EL (cell line): ENCODE measurements around the gene SH2D3C.

Experiments used
- DNase-seq: peaks from one replicate; pipeline ENCODE4 v3.0.0-alpha.2; 2016

The SH2D3C gene

GRCh38 chr9:127714951-127715469 lies 63.5 kb downstream of the SH2D3C start:
- peak; percentile 23 for DNase-seq

DNA sequence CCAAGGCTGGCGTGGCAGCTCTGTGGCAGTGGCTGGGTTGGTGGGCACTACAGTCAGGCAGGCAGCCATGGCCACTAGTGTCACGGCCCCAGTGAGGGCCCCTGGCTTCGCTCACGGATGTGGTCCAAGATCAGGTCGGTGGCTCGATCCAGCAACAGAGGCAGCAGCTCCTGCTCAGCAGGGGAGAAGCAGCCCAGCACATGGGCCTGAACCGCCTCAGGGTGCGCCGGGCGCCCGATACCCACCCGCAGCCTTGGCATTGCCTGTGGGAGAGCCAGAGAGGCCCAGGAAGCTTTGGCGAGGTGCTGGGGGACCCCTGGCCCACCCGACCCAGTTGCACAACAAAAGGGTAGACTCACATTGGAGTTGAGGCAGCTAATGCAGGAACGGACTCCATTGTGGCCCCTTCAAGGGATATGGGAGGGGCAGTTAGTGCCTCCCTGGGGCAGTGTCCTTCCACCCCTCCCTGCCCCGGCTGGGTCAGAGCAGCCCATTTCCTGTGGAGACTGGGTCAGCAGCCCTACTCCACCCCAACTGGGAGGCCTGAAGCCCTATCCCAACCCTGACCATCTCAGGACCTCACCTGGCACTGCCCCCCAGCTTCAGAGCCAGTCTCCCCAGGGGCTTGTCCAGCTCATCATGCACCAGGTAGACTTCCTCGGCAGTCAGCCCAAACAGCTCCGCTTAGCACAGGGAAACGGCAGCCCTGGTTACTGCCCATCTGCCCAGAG lies 64.3 kb downstream of the SH2D3C start:
- DNase-seq = no peak

- no peak for DNase-seq
Observed at GRCh38 chr9:127712867-127713266, 65.6 kb downstream of the SH2D3C start.

GRCh38 chr9:127712371-127712770 lies 66.1 kb downstream of the SH2D3C start:
- DNase-seq = no peak

- no peak for DNase-seq
Observed at GRCh38 chr9:127711831-127712274, 66.6 kb downstream of the SH2D3C start.

GRCh38 chr9:127711226-127711701 lies 67.2 kb downstream of the SH2D3C start:
- no peak for DNase-seq

- no peak for DNase-seq
Observed at GRCh38 chr9:127710204-127710783, 68.2 kb downstream of the SH2D3C start.

DNA sequence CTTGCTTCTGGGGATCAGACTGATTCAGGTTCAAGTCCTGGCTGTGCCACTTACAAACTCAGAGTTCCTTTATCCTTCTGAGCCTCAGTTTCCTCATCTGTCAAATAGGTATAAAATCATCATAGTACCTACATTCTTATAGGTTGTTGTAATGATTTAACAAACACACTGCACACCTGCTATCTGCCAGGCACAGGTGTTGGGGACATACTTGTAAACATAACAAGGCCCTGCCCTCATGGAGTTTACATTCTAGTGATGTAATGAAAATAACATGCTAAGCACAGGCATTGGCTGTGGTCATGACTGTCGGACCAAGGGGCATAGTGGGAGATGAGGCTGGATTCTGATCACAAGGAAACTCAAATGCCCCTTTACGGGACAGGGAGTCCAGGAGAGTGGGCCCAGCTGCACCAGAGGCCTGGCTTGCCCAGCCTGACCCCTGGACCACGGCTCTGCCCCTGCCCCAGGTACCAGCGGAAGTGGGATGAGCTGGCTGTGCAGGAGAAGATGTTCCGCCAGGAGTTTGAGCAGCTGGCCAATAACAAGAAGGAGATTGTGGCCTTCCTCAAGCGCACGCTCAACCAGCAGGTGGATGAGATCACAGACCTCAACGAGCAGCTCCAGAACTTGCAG lies 69.4 kb downstream of the SH2D3C start:
- DNase-seq = no peak

DNA sequence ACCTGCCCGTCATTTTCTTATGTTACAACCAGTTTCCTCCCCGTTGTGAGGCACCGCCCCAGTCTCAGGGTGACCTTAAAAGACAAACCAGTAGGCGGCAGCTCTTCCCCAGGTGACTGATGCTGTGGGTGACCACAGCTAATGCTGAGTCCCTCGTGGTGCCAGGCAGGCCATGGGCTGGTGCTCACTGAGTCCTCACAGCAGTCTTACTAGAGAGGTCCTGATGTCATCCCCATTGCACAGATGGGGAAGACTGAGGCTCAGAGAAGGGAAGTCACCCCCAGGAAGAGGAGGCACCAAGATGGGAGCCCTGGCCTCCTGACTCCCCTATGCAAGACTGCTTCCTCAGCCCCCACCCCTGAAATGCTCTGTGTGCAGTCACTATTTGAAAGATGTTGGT lies 70.7 kb downstream of the SH2D3C start:
- no peak for DNase-seq

DNA sequence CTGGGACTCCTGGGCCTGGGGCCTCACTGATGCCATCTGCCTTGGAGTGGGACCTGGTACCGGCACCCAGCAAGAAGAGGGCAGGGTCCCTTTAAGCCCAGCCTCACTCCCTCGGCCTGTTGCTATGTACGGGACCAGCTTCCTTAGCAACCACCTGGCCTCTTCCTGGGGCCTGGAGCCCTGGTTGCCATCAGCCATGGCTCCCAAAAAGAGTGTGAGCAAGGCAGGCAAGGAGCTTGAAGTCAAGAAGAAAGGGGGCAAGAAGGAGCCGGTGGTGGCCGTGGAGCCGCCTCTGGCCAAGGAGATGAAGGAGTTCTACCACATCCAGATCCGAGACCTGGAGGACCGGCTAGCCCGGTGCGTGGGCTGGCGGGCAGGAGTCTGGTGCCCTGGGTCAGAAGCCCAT lies 71.6 kb downstream of the SH2D3C start, which contains the start of gene CFAP157:
Gene CFAP157, plus strand, starts transcription at position 153 of the 406 bp plus-strand sequence. Its CDS starts 44 bp downstream, at position 197.
- peak; percentile 19 for DNase-seq

- DNase-seq = no peak
Observed at GRCh38 chr9:127705577-127706379, 72.7 kb downstream of the SH2D3C start.

DNA sequence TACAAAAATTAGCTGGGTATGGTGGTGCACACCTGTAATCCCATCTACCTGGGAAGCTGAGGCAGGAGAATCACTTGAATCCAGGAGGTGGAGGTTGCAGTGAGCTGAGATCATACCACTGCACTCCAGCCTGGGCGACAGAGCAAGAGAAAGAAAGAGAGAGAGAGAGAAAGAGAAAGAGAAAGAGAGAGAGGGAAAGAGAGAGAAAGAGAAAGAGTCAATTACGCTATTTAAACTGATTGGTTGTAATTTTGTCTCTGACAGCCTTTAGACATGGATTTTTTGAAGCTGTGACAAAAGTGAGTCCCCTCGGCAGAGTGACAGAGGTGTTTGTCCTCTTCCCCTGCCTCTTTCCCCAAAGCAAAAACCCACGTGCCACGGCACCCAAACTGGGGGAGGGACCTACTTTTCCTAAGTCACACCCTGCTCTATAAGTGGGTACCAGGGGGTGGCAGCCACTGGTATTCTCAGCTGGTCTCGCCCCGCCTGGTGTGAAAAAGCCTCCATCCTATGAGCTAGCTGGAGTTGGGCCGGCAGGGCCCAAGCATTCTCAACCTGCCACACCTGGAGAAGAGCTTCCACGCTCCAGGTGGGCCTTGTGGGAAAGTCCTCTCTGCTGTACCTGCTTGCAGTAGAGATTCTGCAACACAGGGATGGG lies 75.0 kb downstream of the SH2D3C start:
- no peak for DNase-seq

DNA sequence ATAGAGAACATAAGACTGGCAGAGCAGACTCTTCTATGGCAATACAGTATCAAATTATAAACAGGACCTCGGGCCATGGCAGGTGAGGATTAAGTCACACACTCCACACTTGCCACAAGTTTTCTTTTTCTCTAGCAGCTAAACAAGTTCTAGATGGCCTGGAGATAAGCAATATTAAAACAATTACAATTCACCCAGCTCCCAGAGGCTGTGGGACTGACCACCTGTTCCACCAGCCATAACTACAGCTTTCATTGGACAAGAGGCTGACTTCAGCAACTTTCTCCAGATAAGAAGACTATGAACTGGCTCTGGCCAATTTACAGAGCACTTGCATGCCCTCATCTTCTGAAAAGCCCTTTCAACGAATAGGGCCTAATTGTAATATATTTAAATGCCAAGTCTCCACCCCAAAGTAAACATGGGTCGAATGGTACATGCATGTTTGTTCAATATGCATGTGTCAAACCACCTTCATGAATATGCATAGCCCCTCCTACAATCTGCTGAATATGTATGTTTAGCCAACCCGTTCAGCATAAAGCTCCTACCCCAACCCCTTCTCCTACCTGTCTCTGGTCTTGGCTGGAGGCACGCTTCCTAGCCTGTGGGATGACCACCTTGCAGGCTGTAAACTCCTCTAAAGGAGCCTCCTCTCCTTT lies 77.7 kb downstream of the SH2D3C start:
- no peak for DNase-seq

DNA sequence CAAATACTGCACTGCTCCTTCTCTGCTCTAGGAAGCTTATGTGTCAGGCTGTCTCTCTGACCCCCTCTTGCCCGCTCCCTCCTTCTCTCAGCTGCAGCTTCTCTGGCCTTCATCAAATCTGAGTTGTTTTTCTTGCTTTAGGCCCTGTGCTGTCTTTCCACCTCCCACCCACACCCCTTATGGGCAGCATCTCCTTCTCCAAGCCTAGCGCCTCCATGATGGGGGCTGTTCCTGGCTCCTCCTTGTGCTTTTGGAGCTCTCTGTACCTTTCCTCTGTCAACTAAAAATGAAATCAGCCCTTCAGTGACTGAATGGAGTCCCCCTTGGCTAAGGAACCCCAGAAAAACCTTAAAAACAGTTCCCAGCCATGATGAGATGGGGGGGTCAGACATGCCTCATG lies 78.3 kb downstream of the SH2D3C start:
- no peak for DNase-seq

- DNase-seq = peak; percentile 97
Observed at GRCh38 chr9:127698985-127699670, 79.3 kb downstream of the SH2D3C start.

- DNase-seq = no peak
Observed at GRCh38 chr9:127698386-127698785, 80.1 kb downstream of the SH2D3C start.

GRCh38 chr9:127697575-127697974 lies 80.9 kb downstream of the SH2D3C start:
- no peak for DNase-seq

DNA sequence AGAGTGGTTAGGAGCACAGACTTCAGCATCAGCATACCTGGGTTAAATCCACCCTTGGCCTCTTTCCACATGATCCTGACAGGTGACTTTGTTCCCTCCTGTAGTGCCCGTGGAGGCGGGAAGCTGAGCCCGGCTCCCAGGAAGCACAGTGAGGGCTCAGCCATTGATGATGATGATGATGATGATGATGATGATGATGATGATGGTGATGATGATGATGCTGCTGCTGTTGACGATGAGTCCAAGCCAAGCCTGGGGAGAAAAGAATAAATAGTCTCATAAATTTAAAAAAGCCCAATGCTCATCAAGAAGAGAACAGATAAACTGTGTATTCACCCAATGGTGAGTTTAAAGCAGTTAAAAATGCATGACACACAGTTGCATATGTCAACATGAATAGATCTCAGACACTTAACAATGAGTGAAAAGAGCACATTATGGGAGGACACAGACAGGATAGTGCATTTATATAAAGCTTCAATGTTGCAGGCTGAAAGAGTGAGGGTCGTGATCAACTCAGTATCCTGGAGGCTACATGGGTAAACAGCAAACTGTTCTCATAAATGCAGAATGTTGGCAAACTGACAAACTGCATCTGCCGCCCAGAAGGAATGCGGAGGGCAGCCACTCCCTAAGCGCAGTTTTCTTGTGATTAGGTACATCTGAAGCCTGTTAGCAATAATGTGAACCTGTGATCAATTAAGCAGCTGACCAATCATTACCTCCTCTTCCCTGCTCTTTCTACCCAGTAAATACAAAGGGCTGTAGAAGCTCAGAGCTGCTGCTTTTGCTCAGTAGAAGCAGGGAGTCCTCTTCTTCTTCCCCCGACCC lies 83.4 kb downstream of the SH2D3C start:
- peak; percentile 55 for DNase-seq

DNA sequence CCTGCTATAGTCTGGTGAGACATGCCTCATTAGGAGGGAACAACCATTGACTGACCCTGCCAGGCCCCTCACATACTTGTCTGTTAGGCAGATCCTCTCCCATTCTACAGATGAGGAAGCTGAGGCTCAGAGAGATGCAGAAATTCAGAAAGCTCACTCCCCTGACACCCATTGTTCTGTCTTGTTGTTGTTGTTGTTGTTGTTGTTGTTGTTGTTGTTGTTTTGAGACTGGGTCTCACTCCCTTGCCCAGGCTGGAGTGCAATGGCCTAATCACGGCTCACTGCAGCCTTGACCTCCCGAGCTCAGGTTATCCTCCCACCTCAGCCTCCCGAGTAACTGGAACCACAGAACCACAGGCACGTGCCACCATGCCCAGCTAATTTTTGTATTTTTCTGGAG lies 84.8 kb downstream of the SH2D3C start:
- DNase-seq = no peak

DNA sequence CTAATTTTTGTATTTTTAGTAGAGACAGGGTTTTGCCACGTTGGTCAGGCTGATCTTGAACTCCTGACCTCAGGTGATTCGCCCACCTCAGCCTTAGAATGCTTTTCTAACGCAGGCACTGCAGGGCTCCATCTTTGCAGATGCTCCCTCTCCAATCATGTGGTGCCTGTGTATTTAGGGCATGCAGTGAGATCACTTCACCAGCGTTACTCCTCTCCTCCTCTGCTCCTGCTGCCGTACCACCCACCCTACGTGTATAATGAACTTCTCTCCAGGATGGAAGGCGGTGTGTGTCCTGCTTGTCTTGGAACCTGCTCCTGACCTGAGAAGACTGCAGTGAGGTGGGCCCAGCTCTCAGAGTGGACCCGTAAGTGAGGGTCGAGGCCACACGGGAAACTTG lies 85.3 kb downstream of the SH2D3C start:
- DNase-seq = no peak
